ENCODE results near the gene SLC25A19.

The SLC25A19 gene

DNA sequence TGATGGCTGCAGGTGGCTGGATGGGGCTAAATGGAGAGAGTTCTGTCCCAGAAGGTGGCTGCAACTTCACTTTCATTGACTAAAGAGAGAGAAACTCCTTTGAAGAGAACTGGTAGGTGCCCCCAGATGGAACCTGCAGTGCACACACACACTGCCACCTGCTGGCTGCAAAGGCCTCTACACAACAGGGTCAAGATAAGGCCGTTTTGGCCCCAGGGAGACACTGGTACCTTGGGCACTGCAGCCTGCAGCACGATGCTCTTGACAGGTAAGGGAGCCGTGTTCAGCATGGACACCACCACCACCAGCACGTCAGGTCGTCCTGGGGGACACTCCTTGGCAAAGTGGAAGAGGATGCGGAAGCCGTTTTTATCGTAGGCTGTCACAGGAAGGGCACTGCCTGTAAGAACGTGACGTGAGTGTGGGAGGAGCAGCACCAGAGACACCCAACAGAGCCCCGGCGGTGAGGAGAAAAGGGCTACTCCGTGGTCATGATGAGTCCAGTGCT, 50.5 kb downstream of the SLC25A19 start:
- H3K4me3 ChIP-seq (ENCODE audit: low read depth, low read length), result no peak overlapping the region
- no peak for DNase-seq (ENCODE audit: low read depth)
- TF ChIP-seq, protein P1, sequence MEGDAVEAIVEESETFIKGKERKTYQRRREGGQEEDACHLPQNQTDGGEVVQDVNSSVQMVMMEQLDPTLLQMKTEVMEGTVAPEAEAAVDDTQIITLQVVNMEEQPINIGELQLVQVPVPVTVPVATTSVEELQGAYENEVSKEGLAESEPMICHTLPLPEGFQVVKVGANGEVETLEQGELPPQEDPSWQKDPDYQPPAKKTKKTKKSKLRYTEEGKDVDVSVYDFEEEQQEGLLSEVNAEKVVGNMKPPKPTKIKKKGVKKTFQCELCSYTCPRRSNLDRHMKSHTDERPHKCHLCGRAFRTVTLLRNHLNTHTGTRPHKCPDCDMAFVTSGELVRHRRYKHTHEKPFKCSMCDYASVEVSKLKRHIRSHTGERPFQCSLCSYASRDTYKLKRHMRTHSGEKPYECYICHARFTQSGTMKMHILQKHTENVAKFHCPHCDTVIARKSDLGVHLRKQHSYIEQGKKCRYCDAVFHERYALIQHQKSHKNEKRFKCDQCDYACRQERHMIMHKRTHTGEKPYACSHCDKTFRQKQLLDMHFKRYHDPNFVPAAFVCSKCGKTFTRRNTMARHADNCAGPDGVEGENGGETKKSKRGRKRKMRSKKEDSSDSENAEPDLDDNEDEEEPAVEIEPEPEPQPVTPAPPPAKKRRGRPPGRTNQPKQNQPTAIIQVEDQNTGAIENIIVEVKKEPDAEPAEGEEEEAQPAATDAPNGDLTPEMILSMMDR (IDR thresholded peaks at IDR 0.05; ENCODE audit: low read depth, low read length, missing control alignments), result peak; percentile 93

GRCh38 chr17:75238020-75238580, 51.1 kb downstream of the SLC25A19 start:
- TF ChIP-seq, protein P1 (IDR thresholded peaks at IDR 0.05; ENCODE audit: low read depth, low read length, missing control alignments), result no peak
- DNase-seq (ENCODE audit: low read depth), result no peak
- H3K4me3 ChIP-seq (ENCODE audit: low read depth, low read length), result no peak overlapping the region

DNA sequence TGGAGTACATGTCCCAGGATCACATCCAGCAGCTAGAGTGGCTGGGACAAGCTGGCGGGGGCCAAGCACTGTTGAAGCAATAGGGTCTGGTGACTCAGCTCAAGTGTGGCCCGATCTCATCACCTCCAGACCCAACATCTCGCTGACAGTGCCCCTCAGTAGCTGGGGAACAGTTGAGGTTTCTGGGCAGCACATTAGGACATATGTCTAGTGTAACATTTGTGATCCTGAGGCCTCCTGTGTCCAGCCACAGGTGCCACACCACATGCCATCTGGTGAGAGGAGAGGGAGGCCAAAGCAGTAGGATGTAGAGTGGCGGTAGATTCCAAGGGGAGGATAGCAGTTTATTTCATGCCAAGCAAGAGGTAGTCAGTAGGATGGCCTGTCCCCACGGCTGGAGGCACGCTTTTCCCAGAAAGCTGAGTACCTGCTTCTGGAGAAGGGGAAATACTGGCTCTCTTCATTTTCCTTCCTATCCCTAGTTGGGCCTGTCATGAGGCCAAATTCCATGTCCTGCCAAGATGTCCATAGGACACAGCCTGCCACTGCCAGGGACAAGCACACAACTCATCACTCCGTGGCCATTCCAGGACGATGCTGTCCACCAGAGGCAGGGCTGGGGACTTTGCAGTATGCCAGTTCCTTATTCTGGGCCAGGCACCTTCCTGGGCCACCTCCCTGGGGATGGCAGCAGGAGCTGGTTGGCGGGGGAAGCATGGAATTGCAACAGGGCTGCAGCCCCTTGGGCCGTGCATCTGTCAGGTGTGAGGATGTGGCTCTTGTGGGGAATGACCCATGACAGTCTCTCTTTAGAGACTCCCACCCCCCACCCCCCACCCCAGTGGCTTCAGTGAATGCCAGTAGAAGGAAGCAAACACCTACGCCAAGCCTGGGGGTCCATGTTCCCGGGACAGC, 51.9 kb downstream of the SLC25A19 start:
- no peak for DNase-seq (ENCODE audit: low read depth)
- TF ChIP-seq, protein P1 (IDR thresholded peaks at IDR 0.05; ENCODE audit: low read depth, low read length, missing control alignments), result no peak
- no peak overlapping the region for H3K4me3 ChIP-seq (ENCODE audit: low read depth, low read length)

- TF ChIP-seq, protein P1 (IDR thresholded peaks at IDR 0.05; ENCODE audit: low read depth, low read length, missing control alignments), result no peak
- no peak for DNase-seq (ENCODE audit: low read depth)
- H3K4me3 ChIP-seq (ENCODE audit: low read depth, low read length), result no peak overlapping the region
Measured at GRCh38 chr17:75232786-75233185, 56.4 kb downstream of the SLC25A19 start.

DNA sequence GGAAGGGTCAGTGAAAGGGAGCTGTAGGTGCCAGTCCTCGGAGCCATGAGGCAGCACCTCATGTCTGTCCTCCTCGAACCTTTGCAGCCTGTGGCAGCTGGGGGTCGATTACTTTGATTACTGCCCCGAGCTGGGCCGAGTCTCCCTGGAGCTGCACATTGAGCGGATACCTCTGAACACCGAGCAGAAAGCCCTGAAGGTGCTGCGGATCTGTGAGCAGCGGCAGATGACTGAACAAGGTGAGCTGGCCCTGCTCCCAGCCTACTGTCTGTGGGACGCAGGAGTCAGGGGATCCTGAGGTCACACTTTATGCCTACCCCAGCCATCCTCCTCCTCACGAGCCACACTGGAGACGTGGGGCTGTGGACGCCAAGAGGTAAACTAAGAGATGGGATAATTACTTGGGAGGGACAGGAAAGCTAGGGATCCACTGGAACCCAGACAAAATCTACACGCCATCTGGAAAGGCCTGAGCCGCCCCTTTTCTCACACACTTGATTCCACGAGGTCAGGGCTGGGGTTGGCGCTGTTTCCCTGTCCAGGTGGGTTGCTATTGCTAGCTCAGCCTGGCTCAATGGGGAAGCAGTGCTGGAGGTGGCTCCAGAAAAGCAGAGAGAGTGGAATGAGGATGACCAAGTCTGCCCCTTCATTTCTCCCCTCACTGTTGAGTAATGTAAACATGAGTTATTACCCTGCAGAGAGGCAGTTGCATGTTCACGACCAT, 57.3 kb downstream of the SLC25A19 start:
- no peak overlapping the region for H3K4me3 ChIP-seq (ENCODE audit: low read depth, low read length)
- TF ChIP-seq, protein P1 (IDR thresholded peaks at IDR 0.05; ENCODE audit: low read depth, low read length, missing control alignments), result no peak
- DNase-seq (ENCODE audit: low read depth), result no peak

DNA sequence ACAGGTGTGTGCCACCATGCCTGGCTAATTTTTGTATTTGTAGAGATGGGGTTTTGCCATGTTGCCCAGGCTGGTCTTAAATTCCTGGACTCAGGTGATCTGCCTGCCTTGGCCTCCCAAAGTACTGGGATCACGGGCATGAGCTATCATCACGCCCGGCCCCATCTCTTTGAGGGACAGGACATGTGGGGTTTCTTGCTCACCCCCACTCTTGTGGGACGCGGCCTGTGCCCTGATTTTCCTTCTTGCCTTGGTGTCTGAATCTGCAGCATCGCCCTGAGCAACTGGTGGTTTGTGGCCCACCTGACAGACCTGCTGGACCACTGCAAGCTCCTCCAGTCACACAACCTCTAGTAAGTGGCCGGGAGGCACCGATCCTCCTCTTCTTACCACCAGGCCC, 58.2 kb downstream of the SLC25A19 start:
- TF ChIP-seq, protein P1 (IDR thresholded peaks at IDR 0.05; ENCODE audit: low read depth, low read length, missing control alignments), result no peak
- DNase-seq (ENCODE audit: low read depth), result no peak
- H3K4me3 ChIP-seq (ENCODE audit: low read depth, low read length), result no peak overlapping the region
